Limb (tissue), 2 donors: ENCODE results near the gene GPATCH1.
A peak's percentile ranks its signal among the peaks of the same experiment; 100 is the strongest.

Experiments
- DNase-seq, 2 donors: peaks; one replicate each; pipeline ENCODE4 v3.0.0-alpha.2; 2016; ENCODE audit errors: extremely low spot score in 2 of 2

Gene GPATCH1

DNA sequence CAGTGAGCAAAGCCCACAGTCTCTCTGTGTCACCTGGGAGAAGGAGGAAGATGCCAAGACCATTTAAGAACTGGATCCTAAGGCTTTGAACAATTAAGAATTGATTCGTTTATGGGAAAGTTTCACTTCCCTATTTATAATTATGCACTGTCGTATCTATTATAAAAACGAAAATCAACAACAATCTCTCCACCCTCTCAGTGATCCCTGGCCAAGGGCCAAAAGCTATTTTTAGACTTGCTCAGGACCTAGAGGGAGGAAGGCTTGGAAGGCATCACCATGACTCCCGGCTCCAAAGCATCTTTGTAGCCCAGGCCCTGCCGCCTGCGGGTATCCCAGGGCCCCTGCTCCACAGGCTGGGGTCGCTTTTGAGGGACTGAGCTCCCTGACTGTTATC lies 17.6 kb upstream of the GPATCH1 start:
- peak in 1 of 2 donors; percentile 42 for DNase-seq

DNA sequence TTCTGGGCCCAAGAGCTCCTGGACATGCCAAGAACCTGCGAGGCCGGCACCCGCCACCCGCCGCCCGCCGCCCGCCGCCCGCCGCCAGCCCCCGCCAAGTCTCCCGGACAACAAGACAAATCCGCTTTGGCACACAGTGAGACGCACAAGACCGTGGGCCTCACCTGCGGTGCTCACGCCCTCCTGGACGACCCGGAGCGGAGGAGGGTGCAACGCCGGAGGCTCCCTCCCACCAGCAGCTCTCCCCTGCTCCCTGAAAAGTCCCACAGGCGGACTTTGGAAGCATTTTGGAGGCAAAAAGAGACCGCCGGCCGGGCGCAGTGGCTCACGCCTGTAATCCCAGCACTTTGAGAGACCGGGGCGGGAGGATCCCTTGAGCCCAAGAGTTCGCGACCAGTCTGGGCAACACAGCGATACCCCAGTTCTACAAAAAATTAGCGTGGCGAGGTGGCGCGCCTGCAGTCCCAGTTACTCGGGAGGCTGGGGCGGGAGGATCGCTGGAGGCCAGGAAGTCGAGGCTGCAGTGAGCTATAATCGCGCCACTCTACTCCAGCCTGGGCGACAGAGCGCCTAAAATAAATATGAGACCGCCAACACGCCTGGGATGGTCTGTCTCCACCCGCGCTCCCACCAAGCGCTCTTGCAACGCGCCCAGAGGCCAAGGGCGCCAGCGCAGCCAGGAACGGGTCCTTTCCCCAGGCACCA lies 17.1 kb upstream of the GPATCH1 start:
- DNase-seq = peak in 1 of 2 donors; percentile 34

DNA sequence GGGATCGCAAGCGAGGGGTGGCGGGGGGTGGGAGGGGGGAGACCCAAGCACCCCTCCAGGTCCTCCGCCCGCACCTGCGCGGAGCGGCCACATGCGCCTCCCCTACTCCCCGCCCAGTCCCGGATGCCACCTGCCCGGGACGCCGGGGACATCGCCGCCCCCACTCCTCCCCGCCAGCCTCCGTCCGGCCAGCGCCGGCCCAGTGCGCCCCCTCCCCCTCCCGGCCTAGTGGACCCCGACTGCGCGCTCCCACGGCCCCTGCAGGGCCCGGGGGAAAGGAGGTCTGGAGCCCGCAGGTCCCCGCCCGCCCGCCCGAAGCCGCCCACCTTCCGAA lies 16.6 kb upstream of the GPATCH1 start:
- DNase-seq = no peak

DNA sequence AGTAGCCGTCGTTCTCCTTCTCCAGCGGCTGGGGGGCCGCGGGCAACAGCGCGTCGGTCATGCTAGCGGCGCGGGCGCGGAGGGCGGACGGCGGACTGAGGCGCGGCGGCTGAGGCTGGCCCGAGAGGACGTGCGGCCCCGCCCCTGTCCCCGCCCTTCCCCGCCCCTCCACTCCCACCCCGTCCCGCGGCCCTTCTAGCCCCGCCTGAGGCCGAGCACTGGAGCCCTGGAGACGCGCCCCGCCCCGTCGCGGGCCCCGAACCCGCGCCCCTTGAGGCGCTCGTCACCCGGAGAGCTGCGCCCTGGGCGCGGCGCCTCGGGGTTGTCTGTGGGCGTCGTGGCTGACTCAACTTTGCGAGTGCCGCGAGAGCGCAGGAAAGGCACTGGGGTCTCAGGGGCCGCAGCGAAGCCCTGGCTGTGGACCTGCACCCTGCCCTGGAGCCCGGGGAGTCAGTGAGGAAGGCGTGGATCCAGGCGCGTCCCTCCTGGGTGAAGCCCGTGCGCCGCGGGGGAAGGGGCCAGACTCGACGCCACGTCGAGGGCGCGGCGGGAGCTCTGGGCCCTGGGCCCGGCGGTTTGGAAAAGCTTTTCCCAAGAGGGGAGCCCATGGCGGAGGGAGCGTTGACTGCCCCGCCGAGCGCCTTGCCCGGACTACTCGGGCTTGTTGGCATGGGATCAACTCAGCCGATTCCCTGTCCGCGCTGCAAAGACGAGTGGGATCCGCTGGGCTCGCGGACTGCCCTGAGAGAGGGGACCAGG lies 16.0 kb upstream of the GPATCH1 start, which contains the start of gene RHPN2:
TSS of gene RHPN2 (minus strand) at position 97 of the 759 bp plus-strand sequence. CDS start at position 61, 36 bp downstream.
- DNase-seq = peak; percentile 29 to 71

DNA sequence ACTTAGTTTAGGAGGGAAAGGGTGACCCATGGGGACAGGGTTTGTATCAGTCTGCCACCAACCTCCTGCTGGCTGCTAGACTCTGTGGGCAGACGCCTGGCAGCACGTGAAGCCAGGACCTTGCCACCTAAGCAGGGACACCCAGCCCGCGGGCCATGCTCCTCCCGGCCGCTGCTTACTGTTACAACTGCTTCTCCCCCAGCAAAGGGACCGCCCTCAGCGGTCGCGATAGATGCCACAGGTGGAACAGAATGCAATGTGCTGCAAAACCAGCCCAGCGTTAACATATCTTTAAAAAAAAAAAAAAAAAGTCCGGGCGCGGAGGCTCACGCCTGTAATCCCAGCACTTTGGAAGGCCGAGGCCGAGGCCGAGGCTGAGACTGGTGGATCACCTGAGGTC lies 14.4 kb upstream of the GPATCH1 start:
- no peak for DNase-seq

DNA sequence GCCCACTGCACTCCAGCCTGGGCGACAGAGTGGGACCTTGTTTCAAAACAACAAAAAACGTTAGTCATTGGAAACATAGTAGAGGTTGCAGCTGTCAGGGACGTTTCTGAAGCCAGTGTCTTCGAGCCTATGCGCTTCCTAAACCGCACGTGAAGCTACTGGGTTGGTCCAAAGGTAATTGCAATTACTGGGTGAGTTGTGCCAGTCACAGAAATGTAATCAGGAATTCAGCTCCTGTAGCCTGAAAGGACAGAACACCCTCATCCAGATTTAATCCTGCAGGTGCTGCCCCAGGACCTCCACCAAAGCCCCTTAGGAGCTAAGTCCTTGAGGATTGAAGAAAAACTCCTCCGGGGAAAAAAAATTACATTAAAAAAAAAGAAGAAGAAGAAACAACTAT lies 13.9 kb upstream of the GPATCH1 start:
- DNase-seq = no peak

DNA sequence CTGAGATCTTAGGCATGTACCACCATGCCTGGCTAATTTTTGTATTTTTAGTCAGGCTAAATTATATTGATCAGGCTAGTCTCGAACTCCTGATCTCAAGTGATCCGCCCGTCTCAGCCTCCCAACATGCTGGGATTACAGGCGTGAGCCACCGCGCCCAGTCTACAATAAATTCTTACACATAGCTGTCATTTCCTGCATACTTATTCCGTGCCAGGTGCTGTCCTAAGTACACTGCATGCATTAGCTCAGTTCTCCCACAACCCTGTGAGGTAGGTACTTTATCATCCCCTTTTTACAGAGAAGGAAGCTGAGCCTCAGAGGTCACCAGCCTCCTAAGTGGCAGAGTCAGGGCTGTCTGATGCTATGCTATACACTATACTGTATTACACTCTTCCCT lies 9.1 kb upstream of the GPATCH1 start:
- no peak for DNase-seq

DNA sequence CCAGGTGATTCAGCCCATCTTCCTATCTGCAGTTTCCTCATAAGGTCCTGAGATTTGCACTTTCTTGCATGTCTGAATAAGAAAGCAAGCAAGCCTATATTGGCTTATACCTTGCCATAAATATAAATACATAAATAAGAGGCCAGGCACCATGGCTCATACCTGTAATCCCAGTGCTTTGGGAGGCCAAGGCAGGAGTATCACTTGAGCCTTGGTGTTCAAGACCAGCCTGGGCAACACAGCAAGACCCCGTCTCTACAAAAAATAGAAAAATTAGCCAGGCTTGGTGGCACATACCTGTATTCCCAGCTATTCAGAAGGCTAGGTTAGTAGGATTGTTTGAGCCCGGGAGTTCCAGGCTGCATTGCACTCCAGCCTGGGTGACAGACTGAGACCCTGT lies 5.5 kb upstream of the GPATCH1 start:
- DNase-seq = no peak

DNA sequence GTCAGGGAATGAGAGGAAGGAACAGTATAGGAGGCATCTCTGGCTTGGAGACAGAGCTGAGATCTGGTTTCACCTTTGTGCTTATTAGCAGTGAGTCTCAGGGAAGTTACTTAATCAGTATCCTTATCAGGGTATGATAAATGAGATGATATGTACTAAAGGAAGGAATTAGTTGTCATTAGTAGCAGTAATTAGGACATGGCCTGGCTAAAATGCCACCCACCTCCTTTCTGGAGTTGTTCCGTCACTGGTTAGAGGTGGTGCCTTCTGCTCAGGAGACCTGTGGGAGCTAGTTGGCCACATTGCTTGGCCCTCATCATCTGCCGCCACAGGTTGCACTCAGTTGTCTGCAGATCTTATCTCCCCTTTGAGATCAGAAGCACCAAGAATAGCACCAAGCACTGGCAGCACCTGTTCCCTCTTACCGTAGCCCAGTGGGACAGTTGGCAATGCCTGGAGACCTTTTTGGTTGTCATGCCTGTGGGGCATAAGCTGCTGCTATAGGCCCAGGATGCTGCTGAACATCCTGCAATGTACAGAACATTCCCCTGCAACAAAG lies 4.7 kb downstream of the GPATCH1 start:
- DNase-seq = no peak

DNA sequence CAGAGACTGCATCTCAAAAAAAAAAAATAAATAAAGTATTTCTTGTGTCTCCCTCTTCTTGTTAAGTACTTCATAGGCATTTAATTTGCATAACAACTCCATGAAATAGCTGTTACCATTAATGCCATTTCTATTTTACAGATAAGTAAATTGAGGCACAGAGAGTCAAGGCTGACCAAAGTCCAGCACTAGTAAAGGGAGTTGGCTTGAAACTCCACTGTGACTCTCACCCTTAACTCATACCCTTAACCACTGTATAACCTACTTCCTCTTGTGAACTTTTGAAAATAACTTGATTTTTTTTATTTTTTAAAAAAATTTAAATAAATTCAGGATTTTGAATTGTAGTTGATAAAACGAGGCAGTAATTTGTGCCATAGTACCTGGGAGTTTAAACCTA lies 6.0 kb downstream of the GPATCH1 start:
- no peak for DNase-seq

DNA sequence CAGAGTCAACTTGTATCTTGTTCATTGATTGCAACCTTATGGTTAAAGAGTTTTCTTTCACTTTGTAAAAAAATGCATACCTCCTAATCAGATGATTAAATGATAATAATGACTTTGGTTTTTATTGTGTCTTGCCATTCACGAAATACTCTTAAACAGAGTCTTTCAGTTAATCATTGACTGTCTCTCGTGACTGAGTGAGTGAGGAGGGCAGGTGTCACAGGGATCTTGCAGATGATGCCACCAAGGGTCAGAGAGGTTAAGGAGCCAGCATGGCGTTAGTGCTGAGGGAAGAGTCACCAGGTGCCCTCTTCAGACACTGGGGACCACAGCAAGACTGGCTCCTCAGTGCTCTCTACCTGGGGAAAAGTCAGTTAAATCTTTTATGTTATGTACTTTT lies 8.0 kb downstream of the GPATCH1 start:
- DNase-seq = no peak

DNA sequence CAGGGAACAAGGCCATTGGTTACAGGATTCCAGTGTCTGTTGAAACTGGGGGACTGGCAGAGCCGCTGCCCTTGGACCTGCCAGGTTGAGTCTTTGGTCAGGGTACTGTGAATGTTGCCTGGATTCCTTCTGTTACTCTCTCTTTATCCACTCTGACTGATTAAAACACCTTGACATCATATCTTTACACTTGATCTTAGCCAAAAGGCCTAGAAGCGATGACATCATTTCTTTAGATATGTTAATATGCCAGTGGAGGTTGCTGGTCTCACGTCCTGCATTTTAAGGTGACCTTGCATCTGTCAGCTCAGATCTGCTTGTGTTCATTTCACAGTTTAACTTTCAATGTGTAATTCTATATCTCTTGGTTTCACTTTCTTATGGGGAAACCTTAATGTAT lies 9.2 kb downstream of the GPATCH1 start:
- DNase-seq = no peak

DNA sequence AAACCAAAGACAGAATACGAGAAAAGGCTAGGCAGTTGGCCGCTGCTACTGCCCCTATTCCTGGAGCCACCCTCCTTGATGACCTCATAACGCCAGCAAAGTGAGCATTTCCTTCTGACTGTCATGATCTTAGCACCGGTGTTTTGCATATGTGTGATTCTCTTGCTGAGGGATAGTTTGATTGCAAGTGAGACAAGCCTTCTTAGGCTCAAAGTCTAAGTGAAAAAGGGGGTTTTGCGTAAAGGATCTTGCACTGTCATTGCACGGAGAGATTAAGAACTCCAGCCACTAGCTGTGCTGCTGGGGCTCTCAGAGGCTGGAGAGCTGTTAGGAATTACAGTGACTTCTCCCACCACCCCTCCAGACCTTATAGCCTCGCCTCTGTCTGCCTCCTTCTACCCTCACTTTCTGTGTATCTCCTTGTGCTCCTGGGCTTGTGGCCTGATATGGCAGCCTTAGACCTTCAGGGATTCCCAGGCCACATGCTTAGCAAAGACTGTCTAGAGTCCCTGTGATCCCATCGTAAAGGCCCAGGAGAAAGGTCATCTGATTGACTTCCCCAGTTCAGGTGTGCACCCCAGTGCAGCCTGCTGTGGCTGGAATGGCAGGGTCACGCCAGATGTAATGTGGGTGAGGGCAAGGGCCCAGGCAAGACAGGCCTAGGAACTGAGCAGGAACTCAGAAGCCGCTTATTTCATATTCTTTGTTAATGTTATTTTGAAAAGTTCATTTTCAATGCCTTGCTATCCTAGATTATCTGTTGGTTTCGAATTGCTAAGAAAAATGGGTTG lies 12.6 kb downstream of the GPATCH1 start:
- no peak for DNase-seq

DNA sequence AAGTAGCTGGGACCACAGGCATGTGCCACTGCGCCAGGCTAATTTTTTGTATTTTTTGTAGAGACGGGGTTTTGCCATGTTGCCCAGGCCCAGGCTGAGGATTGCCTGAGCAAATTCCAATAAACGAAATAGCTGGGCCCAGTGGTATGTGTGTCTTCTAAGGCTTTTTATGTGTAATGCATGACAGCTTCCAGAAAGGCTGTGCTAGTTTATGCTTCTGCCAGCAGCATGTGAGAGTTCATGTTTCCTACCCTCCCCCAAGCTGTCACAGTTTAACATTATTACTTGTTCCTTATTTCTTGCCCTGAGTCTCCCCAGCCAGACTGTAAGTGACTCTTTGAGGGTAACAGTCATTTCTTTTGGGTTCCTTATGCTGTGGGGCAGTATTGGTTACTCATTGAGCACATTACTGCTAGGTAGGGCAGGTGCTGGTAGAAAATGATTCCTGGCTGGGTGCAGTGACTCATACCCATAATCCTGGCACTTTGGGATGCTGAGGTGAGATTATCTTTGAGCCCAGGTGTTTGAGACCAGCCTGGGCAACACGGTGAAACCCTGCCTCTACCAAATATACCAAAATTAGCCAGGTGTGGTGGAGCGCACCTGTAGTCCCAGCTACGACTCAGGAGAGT lies 13.6 kb downstream of the GPATCH1 start:
- no peak for DNase-seq

DNA sequence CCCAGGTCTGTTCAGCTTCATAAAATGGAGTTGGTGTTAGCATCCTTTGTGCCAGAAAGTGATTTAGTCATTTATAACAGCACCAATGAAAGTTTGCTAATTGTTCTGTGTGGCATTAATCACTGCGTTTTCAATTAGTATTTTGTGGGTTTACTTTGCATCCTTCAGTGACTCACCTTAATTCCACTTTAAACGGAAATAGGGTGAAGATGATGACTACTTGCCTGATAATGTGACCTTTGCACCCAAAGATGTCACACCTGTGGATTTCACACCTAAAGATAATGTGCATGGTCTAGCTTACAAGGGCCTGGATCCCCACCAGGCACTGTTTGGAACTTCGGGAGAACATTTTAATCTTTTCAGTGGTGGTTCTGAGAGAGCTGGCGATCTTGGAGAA lies 15.0 kb downstream of the GPATCH1 start:
- no peak for DNase-seq

DNA sequence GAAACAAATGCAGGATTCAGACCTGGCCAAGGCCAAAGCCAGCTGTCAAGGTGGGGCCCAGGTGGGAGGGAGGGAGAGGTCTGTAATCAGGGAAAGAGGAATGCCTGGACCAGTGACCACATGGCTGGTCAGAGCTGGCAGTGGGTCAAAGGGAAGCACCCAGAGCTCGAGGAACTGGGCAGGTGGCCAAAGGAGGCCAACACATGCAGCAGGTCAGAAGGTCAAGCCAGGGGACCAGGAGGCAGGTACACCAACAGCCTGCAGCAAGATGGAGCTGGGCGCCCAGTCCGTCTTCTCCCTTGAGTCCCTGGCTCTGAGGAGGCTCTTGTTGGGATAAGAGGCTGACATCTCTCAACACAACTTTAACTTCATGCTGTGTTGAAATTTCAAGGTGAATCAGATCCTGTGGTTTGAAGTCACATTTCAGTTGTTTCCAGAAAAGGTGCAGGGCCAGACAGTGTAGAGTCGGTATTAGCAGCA lies 17.1 kb downstream of the GPATCH1 start:
- no peak for DNase-seq

DNA sequence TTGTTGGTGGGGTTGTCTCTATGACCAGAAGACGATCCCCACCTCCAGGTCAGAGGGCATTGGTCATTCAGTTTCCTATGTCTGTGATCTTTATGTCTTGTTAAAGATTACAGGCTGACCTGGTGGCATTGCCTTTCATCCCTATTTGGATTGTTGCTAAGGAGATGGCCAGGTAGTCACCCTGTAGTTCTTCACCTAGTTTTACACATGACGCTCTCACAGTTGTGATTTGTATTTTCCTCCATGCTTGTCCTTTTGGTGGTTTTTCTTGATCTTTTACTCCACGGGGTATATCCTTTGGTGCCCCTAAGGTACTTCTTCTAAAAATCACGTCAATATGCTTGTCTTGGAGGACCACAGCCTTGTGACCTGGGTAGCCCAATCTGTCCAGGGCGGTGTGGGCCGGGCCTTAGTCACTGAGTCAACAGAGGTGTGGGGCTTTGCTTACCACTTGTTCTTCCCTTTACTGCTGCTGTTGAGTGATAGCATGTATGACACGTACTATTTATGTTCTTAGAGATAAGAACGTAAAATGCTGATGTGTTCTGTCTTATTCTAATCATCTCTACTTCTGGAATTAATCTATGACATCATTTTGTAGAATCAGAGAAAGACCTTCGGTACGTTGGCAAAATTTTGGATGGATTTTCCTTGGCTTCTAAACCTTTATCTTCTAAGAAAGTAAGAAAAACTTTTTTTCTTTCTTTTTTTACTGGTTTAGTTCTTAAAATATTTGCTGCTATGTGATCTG lies 20.1 kb downstream of the GPATCH1 start:
- no peak for DNase-seq

DNA sequence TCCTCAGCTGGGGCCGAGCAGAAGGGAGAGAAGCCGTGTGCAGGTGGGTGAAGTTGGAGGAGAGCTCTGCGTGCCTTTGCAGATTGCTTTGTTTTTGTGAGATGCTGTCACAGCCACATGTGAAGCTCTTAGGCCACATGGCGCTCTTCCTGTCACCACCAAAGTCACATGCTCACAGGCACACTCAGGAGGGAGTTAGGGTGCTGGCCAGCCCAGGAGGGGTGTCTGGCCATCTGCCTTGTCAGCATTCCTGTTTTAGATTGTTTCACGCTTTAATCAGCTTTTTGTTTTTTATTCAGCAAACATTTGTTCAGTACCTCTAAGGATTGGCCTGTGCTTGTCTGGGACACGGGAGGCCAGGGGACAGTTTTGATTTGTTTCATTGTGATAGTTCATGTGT lies 21.9 kb downstream of the GPATCH1 start:
- DNase-seq = no peak

DNA sequence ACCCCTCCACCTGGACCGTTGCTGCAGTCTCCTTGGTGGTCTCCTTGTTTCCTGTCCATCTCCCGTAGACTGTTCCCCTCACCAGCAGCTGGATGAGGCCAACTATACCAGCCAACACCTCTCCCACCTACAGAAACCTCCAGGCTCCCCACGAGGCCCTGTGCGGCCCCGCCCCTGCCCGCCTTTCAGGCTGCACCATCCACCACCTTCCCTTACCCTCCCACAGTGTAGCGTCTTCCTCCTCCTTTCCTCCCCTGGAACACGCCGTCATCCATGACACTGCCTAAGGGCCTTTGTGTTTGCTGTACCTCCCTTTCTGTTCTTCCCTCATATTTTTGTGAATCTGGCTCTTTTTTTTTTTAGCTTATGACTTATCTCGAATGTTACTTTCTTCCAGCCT lies 27.2 kb downstream of the GPATCH1 start:
- DNase-seq = no peak

DNA sequence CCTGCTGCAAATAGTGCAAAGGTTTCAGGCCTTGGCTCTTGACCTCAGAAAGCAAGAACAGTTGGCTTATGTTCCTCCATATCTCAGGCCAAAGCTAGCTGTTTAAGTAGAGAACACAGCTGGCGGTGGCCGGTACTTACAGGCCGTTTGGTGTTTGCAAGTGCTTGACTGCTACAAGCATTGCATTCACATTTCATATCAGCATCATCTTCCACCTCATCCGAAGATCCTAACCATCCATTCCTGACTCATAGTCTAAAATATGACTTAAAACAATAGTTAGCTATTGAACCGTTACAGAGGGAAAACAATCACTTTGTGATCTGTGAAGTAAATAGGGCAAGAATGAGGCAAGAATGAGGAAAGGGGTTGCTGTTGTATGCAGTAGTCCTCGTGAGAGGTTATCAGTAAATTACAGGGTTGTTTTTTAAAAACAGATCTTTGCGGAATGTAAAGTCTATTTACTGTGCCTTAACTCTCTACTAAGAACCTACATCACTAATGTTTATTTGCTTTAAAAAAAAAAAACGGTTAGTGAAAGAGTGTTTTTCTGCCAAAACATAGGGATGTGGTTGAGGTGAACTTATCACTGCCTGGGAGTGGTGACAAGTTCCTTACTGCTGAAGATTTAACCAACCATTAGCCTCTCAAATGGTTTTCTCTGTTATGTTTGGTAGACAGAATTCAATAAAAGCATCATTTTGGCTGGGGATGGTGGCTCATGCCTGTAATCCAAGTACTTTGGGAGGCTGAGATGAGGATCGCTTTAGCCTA lies 29.3 kb downstream of the GPATCH1 start:
- no peak for DNase-seq
